Measurements from ENCODE around the gene ARRB2.

ARRB2 gene

DNA sequence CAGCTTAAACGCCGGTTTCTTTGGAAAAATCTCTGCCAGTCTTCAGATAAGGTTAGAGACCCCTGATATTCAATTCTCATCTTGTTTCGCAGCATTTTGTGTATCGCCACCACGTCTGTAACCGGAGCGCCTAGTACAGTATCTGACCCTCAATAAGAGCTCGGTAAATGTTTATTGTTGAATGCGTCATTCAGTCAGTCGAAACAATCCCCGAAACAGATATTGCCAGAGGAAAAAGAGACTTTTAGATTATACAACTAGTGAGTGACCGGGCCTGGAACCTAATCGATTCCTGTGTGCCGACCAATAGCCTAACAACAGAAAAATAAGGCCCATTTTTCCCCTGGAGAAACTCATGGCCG, 7.1 kb upstream of the ARRB2 start:
- H3K27ac ChIP-seq, result peak overlapping the region; percentile 78
- no peak for TF ChIP-seq ZFX (IDR thresholded peaks at IDR 0.05; ENCODE audit: borderline replicate concordance)
- TF ChIP-seq, protein P1, sequence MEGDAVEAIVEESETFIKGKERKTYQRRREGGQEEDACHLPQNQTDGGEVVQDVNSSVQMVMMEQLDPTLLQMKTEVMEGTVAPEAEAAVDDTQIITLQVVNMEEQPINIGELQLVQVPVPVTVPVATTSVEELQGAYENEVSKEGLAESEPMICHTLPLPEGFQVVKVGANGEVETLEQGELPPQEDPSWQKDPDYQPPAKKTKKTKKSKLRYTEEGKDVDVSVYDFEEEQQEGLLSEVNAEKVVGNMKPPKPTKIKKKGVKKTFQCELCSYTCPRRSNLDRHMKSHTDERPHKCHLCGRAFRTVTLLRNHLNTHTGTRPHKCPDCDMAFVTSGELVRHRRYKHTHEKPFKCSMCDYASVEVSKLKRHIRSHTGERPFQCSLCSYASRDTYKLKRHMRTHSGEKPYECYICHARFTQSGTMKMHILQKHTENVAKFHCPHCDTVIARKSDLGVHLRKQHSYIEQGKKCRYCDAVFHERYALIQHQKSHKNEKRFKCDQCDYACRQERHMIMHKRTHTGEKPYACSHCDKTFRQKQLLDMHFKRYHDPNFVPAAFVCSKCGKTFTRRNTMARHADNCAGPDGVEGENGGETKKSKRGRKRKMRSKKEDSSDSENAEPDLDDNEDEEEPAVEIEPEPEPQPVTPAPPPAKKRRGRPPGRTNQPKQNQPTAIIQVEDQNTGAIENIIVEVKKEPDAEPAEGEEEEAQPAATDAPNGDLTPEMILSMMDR (IDR thresholded peaks at IDR 0.05), result no peak

DNA sequence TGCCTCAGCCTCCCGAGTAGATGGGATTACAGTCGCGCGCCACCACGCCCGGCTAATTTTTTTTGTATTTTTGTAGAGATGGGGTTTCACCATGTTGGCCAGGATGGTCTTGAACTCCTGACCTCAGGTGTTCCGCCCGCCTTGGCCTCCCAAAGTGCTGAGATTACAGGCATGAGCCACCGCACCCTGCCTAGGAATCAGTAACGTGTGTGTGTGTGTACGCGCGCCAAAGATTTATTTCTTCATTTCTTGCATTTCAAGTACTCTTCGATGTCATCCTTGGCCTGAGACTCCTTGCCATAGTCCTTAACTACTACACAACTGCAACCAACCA, 5.9 kb upstream of the ARRB2 start:
- peak overlapping the region; percentile 78 for H3K27ac ChIP-seq

DNA sequence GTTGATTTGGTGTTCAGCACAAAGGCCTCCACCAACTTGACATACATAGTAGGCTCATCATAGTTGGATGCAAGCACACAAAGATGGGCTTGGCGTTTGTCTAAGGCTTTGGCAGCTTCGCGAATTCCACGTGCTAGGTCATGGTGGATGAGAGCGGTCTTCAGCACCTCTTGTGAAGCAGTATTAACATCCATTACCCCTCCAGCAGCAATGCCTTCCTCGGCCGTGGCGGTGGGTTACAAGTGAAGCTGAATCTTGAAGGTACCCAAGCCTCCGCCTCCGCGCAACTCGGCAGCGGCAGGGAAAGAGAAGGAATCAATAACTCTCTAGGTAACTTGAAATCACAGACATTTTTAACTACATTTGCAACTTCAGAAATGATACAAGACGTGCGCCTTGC, 5.4 kb upstream of the ARRB2 start:
- TF ChIP-seq ZFX (IDR thresholded peaks at IDR 0.05; ENCODE audit: borderline replicate concordance), result no peak
- TF ChIP-seq, protein P1 (IDR thresholded peaks at IDR 0.05), result no peak
- peak overlapping the region; percentile 78 for H3K27ac ChIP-seq

GRCh38 chr17:4706121-4706520, 4.3 kb upstream of the ARRB2 start:
- no peak overlapping the region for H3K27ac ChIP-seq
- TF ChIP-seq, protein P1 (IDR thresholded peaks at IDR 0.05), result no peak
- no peak for TF ChIP-seq ZFX (IDR thresholded peaks at IDR 0.05; ENCODE audit: borderline replicate concordance)

GRCh38 chr17:4708436-4708835, 2.0 kb upstream of the ARRB2 start:
- TF ChIP-seq, protein P1 (IDR thresholded peaks at IDR 0.05), result no peak
- no peak for TF ChIP-seq ZFX (IDR thresholded peaks at IDR 0.05; ENCODE audit: borderline replicate concordance)
- H3K27ac ChIP-seq, result peak overlapping the region; percentile 92

DNA sequence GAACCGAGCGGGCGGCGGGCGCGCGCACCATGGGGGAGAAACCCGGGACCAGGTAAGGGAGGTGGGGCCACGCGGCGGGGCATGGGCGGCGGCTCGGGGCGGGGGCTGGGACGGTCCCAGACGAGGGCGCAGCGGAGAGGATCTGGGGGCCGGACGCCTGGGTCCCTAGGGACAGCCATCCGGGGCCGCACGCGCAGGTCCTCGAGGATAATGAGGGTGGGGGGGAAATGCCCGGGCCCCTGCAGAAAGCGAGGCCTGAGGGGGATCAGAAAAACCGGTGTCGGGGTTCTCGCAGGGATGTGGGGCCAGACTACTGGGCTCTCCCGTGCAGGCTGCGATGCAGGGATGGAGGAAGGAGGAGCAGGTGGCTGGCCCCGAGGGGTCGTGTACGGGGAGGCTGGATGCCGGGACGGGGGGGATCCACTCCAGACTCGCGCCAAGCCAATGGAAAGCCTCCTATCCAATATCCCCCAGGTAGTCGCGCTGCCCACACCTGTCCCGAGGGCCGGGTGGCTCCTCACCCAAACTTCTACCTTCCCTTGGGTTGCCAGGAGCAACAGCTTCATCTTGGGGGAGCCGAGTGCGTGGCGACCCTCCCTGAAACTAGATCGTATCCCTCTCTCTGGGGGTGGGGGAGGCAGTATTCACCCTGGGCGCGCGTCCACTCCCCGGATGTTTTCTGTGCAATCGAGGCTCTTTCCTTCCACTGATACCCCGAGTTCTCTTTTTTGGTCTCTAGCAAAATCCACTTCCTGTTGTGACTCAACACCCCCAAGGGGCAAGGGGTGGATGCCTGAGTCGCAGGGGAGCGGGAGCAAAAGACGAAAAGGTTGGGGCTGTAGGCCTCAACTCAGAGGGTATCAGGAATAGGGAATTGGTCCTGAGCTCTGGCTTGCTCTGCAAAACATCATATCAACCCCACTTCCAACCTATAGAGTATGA, 532 bp downstream of the ARRB2 start:
- peak overlapping the region; percentile 92 for H3K27ac ChIP-seq
- TF ChIP-seq, protein P1 (IDR thresholded peaks at IDR 0.05), result no peak
- TF ChIP-seq ZFX (IDR thresholded peaks at IDR 0.05; ENCODE audit: borderline replicate concordance), result no peak

DNA sequence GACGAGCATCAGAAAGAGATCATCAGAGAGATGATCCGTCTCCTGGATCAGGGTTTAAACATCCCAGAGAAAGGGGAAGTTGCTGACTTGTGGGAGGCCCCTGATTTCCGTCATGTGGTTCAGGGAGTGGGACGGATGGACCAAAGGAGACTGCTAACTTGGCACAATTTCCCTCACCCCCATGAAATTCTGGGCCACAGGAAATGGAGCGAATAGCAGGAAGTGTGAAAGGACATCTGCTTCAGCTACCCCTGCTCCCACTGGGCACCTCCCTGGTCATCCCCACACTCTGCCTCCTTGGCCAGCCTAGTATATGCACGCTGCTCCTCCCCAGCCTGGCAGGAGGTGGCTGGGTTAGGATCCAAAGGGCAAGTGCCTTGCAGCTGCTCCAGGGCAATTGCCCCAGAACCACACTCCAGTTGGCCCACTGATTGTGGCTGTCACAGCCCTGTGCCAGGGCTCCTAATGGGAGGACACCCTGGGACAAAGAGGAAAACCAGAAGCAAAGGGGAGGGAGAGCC, 1.3 kb downstream of the ARRB2 start:
- peak overlapping the region; percentile 92 for H3K27ac ChIP-seq
- TF ChIP-seq ZFX (IDR thresholded peaks at IDR 0.05; ENCODE audit: borderline replicate concordance), result no peak
- TF ChIP-seq, protein P1 (IDR thresholded peaks at IDR 0.05), result no peak

All from 22Rv1 (cell line).